Osteoblast (primary cell): ENCODE measurements around the gene FAM117A. TPM values are rescaled to one million over a fixed set of nuclear protein-coding genes. Genes with fewer than 3 reads are reported as not detected.
A peak's percentile ranks its signal among the peaks of the same experiment; 100 is the strongest.

Experiments used
- DNase-seq: peaks from one replicate; pipeline ENCODE4 v3.0.0; 2011; ENCODE audit warnings: low spot score, mixed read lengths; ENCODE audit not compliant: insufficient read length; ENCODE audit errors: missing footprints
- H2AFZ ChIP-seq: 2 replicates; pipeline ENCODE4 v1.6.0; 2011; ENCODE audit warnings: mild to moderate bottlenecking, low read length
- H3K27ac ChIP-seq: 2 replicates; pipeline ENCODE4 v1.5.1; 2011; ENCODE audit warnings: mild to moderate bottlenecking, low read depth, low read length, moderate library complexity
- H3K27me3 ChIP-seq: 2 replicates; pipeline ENCODE4 v1.6.0; 2012; ENCODE audit warnings: mild to moderate bottlenecking, control low read depth, inconsistent platforms, low read length, moderate library complexity; ENCODE audit not compliant: insufficient read depth
- H3K36me3 ChIP-seq: 2 replicates; pipeline ENCODE4 v1.5.1; 2011; ENCODE audit warnings: mild to moderate bottlenecking, low read length, control low read depth, moderate library complexity; ENCODE audit not compliant: insufficient read depth
- H3K4me1 ChIP-seq: 2 replicates; pipeline ENCODE4 v1.5.1; 2011; ENCODE audit warnings: mild to moderate bottlenecking, low read length, control low read depth, moderate library complexity; ENCODE audit not compliant: insufficient read depth
- H3K4me2 ChIP-seq: 2 replicates; pipeline ENCODE4 v1.6.0; 2011; ENCODE audit warnings: mild to moderate bottlenecking, low read length; ENCODE audit not compliant: insufficient read depth
- H3K4me3 ChIP-seq: fragments of 200-600 bp; sonication (generic); 3 replicates; pipeline ENCODE4 v1.5.1; 2012; ENCODE audit warnings: mild to moderate bottlenecking, low read length, inconsistent platforms; ENCODE audit not compliant: insufficient read depth
- H3K79me2 ChIP-seq: 2 replicates; pipeline ENCODE4 v1.6.0; 2012; ENCODE audit warnings: mild to moderate bottlenecking, low read length, control low read depth, inconsistent platforms; ENCODE audit not compliant: insufficient read depth
- H3K9me3 ChIP-seq: 2 replicates; pipeline ENCODE4 v1.5.1; 2011; ENCODE audit warnings: low read depth, low read length, control low read depth
- H4K20me1 ChIP-seq: 2 replicates; pipeline ENCODE4 v1.6.0; 2012; ENCODE audit warnings: mild to moderate bottlenecking, low read length, control low read depth; ENCODE audit not compliant: insufficient read depth
- total RNA-seq: library from RNA; depleted of rRNA; stranded (reverse); fragments of >200 nt; gene quantifications from 2 replicates; pipeline ENCODE4 v1.2.3, GENCODE V29; 2012
- TF ChIP-seq, protein P1 (sequence below): IDR thresholded peaks from 2 replicates; pipeline ENCODE4 v1.5.1; 2011; ENCODE audit warnings: mild to moderate bottlenecking, low read depth, low read length, moderate library complexity; ENCODE audit errors: extremely low read depth

The FAM117A gene
- total RNA-seq, 1 donor: 8.7 TPM

DNA sequence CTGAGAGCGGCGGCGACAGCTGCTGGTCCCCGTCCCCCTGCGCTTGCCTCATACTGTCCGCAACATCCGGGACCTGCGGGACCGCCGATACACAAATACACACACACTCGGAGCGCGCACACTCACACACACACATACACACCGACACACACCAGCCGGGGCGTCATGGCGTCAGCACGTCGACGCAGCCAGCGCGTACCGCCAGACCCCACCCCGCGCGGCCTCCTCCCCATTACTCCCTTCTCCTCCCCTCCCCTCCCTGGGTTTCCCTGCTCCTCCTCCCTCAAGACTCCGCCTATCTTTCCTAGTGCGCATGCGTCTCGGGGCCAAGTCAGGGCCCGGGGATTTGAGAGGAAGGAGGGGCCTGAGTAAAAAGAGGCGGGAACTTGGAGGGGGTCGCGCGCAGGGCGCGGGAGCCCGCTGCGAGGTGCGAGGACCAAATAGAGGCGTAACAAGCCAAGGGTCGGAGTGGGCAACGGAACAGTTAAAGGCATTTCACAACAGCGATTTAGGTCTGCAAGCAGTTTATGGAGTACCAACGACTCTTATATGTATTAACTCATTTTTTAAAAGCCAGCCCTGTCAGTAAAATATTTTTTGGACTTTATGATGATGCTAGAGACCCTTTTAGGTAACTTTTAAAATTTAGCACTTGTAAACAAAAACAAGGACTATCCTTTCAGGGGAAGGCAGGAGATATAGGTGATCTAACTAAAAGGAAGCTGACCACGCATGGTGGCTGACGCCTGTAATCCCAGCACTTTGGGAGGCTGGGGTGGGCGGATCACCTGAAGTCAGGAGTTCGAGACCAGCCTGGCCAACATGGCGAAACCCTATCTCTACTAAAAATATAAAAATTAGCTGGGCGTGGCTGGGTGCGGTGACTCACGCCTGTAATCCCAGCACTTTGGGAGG lies 85.7 kb downstream of the FAM117A start, which contains the start of gene SPOP:
Gene SPOP, minus strand, starts transcription at position 165 of the 915 bp plus-strand sequence. CDS start 55,287 bp downstream, outside the sequence.
- Histone ChIP-seq H4K20me1 (peaks cover 16% of the 10 kb centered on the region), H3K36me3 (peaks cover 6% of the 10 kb centered on the region), H3K4me2 (peak within 1 kb of the TSS; percentile 90), H3K9me3 (no peaks in the 10 kb centered on the region), H3K27ac (peak within 1 kb of the TSS; percentile 84), H3K27me3 (peaks cover 5% of the 10 kb centered on the region), H3K4me3 (peak within 1 kb of the TSS; percentile 71), H3K79me2 (peaks cover 39% of the 10 kb centered on the region), H2AFZ (peak within 1 kb of the TSS; percentile 93), H3K4me1 (peaks cover 9% of the 10 kb centered on the region)
- peak; percentile 98 for DNase-seq
- TF ChIP-seq, protein P1, sequence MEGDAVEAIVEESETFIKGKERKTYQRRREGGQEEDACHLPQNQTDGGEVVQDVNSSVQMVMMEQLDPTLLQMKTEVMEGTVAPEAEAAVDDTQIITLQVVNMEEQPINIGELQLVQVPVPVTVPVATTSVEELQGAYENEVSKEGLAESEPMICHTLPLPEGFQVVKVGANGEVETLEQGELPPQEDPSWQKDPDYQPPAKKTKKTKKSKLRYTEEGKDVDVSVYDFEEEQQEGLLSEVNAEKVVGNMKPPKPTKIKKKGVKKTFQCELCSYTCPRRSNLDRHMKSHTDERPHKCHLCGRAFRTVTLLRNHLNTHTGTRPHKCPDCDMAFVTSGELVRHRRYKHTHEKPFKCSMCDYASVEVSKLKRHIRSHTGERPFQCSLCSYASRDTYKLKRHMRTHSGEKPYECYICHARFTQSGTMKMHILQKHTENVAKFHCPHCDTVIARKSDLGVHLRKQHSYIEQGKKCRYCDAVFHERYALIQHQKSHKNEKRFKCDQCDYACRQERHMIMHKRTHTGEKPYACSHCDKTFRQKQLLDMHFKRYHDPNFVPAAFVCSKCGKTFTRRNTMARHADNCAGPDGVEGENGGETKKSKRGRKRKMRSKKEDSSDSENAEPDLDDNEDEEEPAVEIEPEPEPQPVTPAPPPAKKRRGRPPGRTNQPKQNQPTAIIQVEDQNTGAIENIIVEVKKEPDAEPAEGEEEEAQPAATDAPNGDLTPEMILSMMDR: no peak

DNA sequence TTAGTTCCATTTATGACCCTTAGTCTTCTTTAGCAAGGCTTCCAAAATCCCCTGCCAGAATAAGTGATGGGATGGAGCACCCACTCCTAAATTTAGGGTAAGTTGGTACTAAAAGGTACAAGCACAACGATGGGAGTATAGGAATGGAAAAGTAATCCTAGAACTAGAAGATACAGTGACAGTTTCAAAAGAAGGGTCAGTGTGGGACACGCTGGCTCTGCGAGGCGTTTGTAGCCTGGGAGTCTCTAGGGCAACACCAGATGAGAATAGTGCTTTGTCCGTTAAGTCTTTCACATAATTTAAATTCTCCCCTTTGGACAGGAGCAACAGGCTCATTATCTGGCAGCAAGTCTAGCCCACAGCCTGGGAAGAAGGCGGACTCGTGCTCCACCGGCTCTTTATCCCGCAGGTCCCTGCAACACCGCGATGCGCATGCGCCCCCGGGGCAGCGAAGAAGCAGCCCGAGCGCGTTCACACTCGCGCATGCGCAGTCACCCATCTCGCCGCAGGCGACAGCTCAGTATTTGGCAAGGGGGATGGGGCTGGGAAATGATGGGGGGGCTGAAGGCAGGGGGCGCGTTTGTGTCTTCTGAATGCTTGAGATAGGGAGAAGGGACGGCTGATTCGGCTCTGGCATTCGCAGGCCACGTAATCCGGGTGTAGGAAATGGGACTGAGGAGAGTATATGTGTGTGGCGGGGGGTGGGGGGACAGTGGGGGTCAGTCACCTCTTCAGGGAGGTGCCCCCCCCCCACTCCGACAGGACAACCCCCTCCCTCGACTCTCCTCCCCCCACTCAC lies 86.6 kb downstream of the FAM117A start:
- no peaks in the 10 kb centered on the region for H3K9me3 ChIP-seq

DNA sequence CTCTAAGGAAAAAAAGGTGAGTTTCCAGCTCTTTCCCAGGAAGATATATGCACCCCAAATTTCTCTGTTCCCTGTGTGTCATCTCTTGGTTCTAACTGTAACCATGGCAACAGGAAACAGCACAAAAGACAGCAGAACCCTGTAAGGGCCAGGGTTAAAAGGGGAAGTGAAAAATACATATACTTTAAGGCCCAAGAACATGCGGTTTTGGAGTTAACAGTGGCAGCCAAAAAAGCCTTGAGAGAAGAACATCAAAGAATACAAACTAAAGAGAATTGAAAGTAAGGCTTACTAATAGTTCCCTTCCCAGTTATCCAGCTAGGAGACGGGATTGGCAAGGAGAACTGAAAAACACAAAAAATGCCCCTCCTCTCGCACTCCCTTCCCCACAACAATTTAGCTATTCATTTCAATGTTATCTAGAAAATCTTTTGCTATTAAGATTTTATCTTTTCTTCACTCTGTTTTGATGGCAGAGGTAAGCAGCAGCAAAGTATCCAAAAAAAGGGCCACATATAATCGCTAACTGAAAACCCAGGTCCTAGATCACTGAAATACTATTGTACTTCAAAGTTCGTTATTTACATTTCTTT lies 87.6 kb downstream of the FAM117A start:
- TF ChIP-seq, protein P1: no peak

More for the DNA sequence above, 86.6 kb downstream of the FAM117A start:
- H3K4me1 ChIP-seq: peaks cover 9% of the 10 kb centered on the region
- peak overlapping the region; percentile 71 for H3K4me3 ChIP-seq
- H3K79me2 ChIP-seq: peaks cover 46% of the 10 kb centered on the region
- H2AFZ ChIP-seq: peak overlapping the region; percentile 77
- DNase-seq: peak; percentile 98
- peak overlapping the region; percentile 84 for H3K27ac ChIP-seq
- H4K20me1 ChIP-seq: peaks cover 17% of the 10 kb centered on the region
- H3K36me3 ChIP-seq: peaks cover 6% of the 10 kb centered on the region
- TF ChIP-seq, protein P1: no peak
- peak overlapping the region; percentile 90 for H3K4me2 ChIP-seq
- peaks cover under 1% of the 10 kb centered on the region for H3K27me3 ChIP-seq

More for the DNA sequence above, 87.6 kb downstream of the FAM117A start:
- peak; percentile 22 for DNase-seq
- H3K36me3 ChIP-seq: peaks cover 6% of the 10 kb centered on the region
- no peak overlapping the region for H2AFZ ChIP-seq
- H3K27me3 ChIP-seq: no peaks in the 10 kb centered on the region
- peaks cover 22% of the 10 kb centered on the region for H4K20me1 ChIP-seq
- peaks cover 9% of the 10 kb centered on the region for H3K4me1 ChIP-seq
- H3K4me2 ChIP-seq: peak overlapping the region; percentile 90
- peak overlapping the region; percentile 71 for H3K4me3 ChIP-seq
- H3K79me2 ChIP-seq: peaks cover 56% of the 10 kb centered on the region
- H3K9me3 ChIP-seq: no peaks in the 10 kb centered on the region
- peak overlapping the region; percentile 84 for H3K27ac ChIP-seq
